K562 (cell line): ENCODE results near the gene ZNF618. TPM values are rescaled to one million over a fixed set of nuclear protein-coding genes. Genes with fewer than 3 reads are reported as not detected.

Source experiments
- ATAC-seq: fragments of 200-7000 bp; cut with Tn5 transposase; 3 replicates; pipeline ENCODE4 v1.9.1; 2020; ENCODE audit warnings: moderate library complexity
- BruUV-seq: library from RNA; stranded (reverse); fragments of 400-500 nt; replicated peaks from 2 replicates; lab custom pipeline; 2021; lab: Mats Ljungman, UMichigan
- CTCF ChIA-PET: fragments of 300-600 bp; formaldehyde crosslinking; extraction: SDS; loops from one replicate; lab custom pipeline; 2021; ENCODE audit warnings: low intra/inter-chr PET ratio; lab: Yijun Ruan, JAX
- POLR2A ChIA-PET: fragments of 300-600, 350-650 bp; sonication (Branson Sonifier 250); formaldehyde crosslinking; extraction: SDS; loops from one replicate; lab custom pipeline; 2021; ENCODE audit warnings: antibody characterized with exemption, inconsistent platforms; lab: Yijun Ruan, JAX
- DNase-seq, 4 experiments: peaks; one replicate each; pipeline versions ENCODE4 v3.0.0 to v3.0.0-alpha.2; 2011 to 2018; ENCODE audit warnings: low spot score in 3 of 4, mixed read lengths in 3 of 4; ENCODE audit errors: extremely low read depth in 1 of 4
- FAIRE-seq: peaks from 2 replicates; lab custom pipeline; 2011; peaks lifted over from hg19 to GRCh38; lab: Jason Lieb, UNC
- H2AFZ ChIP-seq: 2 replicates; pipeline ENCODE4 v1.6.0; 2011; ENCODE audit warnings: low read depth, low read length, control low read depth, inconsistent platforms
- H3K27ac ChIP-seq: fragments of 200-600 bp; 3 replicates; pipeline ENCODE4 v1.8.0; 2011; ENCODE audit warnings: low read depth, mild to moderate bottlenecking, control low read depth, inconsistent platforms, low read length, moderate library complexity, mixed read lengths; ENCODE audit errors: extremely low read depth
- H3K27me3 ChIP-seq, 2 experiments: fragments of 300-600 bp in 1 of 2; 2 replicates in 1 of 2; 3 replicates in 1 of 2; pipeline versions ENCODE4 v1.6.0 to v1.8.0; 2011; ENCODE audit warnings: inconsistent platforms in 2 of 2, low read length in 2 of 2, mild to moderate bottlenecking in 1 of 2, mixed read lengths in 1 of 2, moderate library complexity in 1 of 2; ENCODE audit not compliant: control insufficient read depth in 2 of 2, insufficient read depth in 2 of 2
- H3K36me3 ChIP-seq: fragments of 300-600 bp; 3 replicates; pipeline ENCODE4 v1.8.0; 2011; ENCODE audit warnings: mild to moderate bottlenecking, low read length, inconsistent platforms; ENCODE audit not compliant: control insufficient read depth, insufficient read depth
- H3K4me1 ChIP-seq, 2 experiments: fragments of 200-600 bp in 1 of 2; replicated peaks in 1 of 2; 2 replicates in 1 of 2; 3 replicates in 1 of 2; pipeline versions ENCODE4 v1.5.1 to v1.8.0; 2011; ENCODE audit warnings: inconsistent platforms in 2 of 2, low read length in 2 of 2, mild to moderate bottlenecking in 1 of 2, mixed read lengths in 1 of 2, moderate library complexity in 1 of 2; ENCODE audit not compliant: control insufficient read depth in 2 of 2, insufficient read depth in 2 of 2
- H3K4me2 ChIP-seq: 2 replicates; pipeline ENCODE4 v1.6.1; 2011; ENCODE audit warnings: low read length, control low read depth, inconsistent platforms, mixed read lengths; ENCODE audit not compliant: insufficient read depth
- H3K4me3 ChIP-seq: fragments of 200-600 bp; sonication (generic), shearing (Covaris generic); 2 replicates; pipeline ENCODE4 v1.5.1; 2016; ENCODE audit warnings: control low read depth, inconsistent platforms
- H3K79me2 ChIP-seq: fragments of 200-600 bp; 3 replicates; pipeline ENCODE4 v1.8.0; 2011; ENCODE audit warnings: low read length, inconsistent platforms; ENCODE audit not compliant: control insufficient read depth, insufficient read depth
- H3K9ac ChIP-seq, 2 experiments: 2 replicates each; pipeline versions ENCODE4 v1.6.0 to v1.6.1; 2011; ENCODE audit warnings: low read depth in 2 of 2, low read length in 2 of 2, control low read depth in 1 of 2, inconsistent platforms in 1 of 2, mild to moderate bottlenecking in 1 of 2, mixed read lengths in 1 of 2; ENCODE audit not compliant: insufficient read depth in 1 of 2
- H3K9me1 ChIP-seq: one replicate; pipeline ENCODE4 v1.6.0; 2011; ENCODE audit warnings: inconsistent platforms, mild to moderate bottlenecking, low read length, moderate library complexity; ENCODE audit not compliant: control insufficient read depth, insufficient read depth
- H3K9me3 ChIP-seq: replicated peaks from 2 replicates; pipeline ENCODE4 v1.5.1; 2011; ENCODE audit warnings: low read depth, low read length, inconsistent platforms; ENCODE audit not compliant: control insufficient read depth, insufficient read depth
- H4K20me1 ChIP-seq: replicated peaks from 2 replicates; pipeline ENCODE4 v1.6.1; 2011; ENCODE audit warnings: low read length, inconsistent platforms, mixed read lengths; ENCODE audit not compliant: control insufficient read depth, insufficient read depth
- ARID2 ChIP-seq: fragments of 450-650 bp; IDR thresholded peaks from 2 replicates; pipeline ENCODE4 v1.6.1; 2017; ENCODE audit warnings: antibody characterized with exemption, mild to moderate bottlenecking
- BCL6 ChIP-seq: fragments of 250-450 bp; sonication (Bioruptor Pico); IDR thresholded peaks from 2 replicates; pipeline ENCODE4 v1.4.0; 2020
- BCOR ChIP-seq: fragments of 450-650 bp; IDR thresholded peaks from 2 replicates; pipeline ENCODE4 v1.6.1; 2016
- C11orf30 ChIP-seq: fragments of 450-650 bp; IDR thresholded peaks from 2 replicates; pipeline ENCODE4 v1.6.1; 2016; ENCODE audit warnings: low read depth, mild to moderate bottlenecking
- CBX8 ChIP-seq: fragments of 200-600 bp; sonication (generic); IDR thresholded peaks from 2 replicates; pipeline ENCODE4 v1.6.1; 2012; ENCODE audit warnings: borderline replicate concordance, mixed run types, low read depth, mild to moderate bottlenecking, moderate library complexity, mixed read lengths, low read length, control low read depth, inconsistent platforms; ENCODE audit not compliant: poor library complexity, severe bottlenecking; ENCODE audit errors: extremely low read depth
- CGGBP1 ChIP-seq: fragments of 250-450 bp; sonication (Bioruptor Pico); IDR thresholded peaks from 2 replicates; pipeline ENCODE4 v1.9.0; 2021; ENCODE audit warnings: mild to moderate bottlenecking
- FOXP1 ChIP-seq: sonication (generic); formaldehyde crosslinking; IDR thresholded peaks from 2 replicates; pipeline ENCODE4 v1.8.0; 2022; ENCODE audit warnings: mild to moderate bottlenecking, missing genetic modification reagents
- HMGN3 ChIP-seq: IDR thresholded peaks from 2 replicates; pipeline ENCODE4 v1.6.1; 2011; ENCODE audit warnings: borderline replicate concordance, low read depth, mild to moderate bottlenecking, mixed read lengths, low read length; ENCODE audit not compliant: insufficient read length; ENCODE audit errors: extremely low read depth
- NEUROD1 ChIP-seq: fragments of 150-350 bp; IDR thresholded peaks from 2 replicates; pipeline ENCODE4 v1.6.1; 2014; ENCODE audit warnings: borderline replicate concordance, low read length, low read depth; ENCODE audit not compliant: partially characterized antibody
- POLR2B ChIP-seq: fragments of 450-650 bp; IDR thresholded peaks from 2 replicates; pipeline ENCODE4 v1.6.1; 2018; ENCODE audit warnings: low read depth; ENCODE audit not compliant: partially characterized antibody
- SLC30A9 ChIP-seq: fragments of 250-450 bp; sonication (Bioruptor Pico); IDR thresholded peaks from 2 replicates; pipeline ENCODE4 v1.8.0; 2022; ENCODE audit warnings: mild to moderate bottlenecking, moderate library complexity
- TAF7 ChIP-seq: fragments of 450-650 bp; IDR thresholded peaks from 2 replicates; pipeline ENCODE4 v1.6.1; 2016; ENCODE audit warnings: missing genetic modification characterization, missing compliant biosample characterization
- XRCC5 ChIP-seq: fragments of 200-400 bp; formaldehyde crosslinking; IDR thresholded peaks from 2 replicates; pipeline ENCODE4 v1.6.1; 2017; ENCODE audit warnings: low read depth, mild to moderate bottlenecking, low read length
- ZEB2 ChIP-seq: fragments of 450-650 bp; IDR thresholded peaks from 2 replicates; pipeline ENCODE4 v1.6.1; 2016
- WGBS: fragments of 100-300 bp; shearing (Covaris generic); methylation state at CpG from one replicate; pipeline ENCODE4 v1.1.6; 2016; ENCODE audit warnings: low coverage, mixed read lengths; ENCODE audit not compliant: insufficient coverage; ENCODE audit errors: missing lambda C conversion rate; 5-methylcytosine and 5-hydroxymethylcytosine counted together
- in situ Hi-C: fragments of 300-500 bp; cut with MboI; formaldehyde crosslinking; loops from 4 replicates; pipeline ENCODE4 v1.15.0; 2018; ENCODE audit warnings: inconsistent platforms, mixed read lengths
- intact Hi-C: fragments of 100-400 bp; cut with micrococcal nuclease; formaldehyde crosslinking; loops from 2 replicates; pipeline ENCODE4 v1.14.2; 2022
- polyA plus RNA-seq, 8 experiments: library from polyadenylated mRNA; depleted of rRNA in 4 of 8; stranded (reverse) in 5 of 8; unstranded in 3 of 8; fragments of >200 nt; fragmentation: Nextera tagmentation in 2 of 8; fragmentation: Illumina TruSeq in 1 of 8; extraction: Ambion mirVana in 2 of 8; extraction: Trizol in 1 of 8; gene quantifications; 2 replicates each; pipeline versions ENCODE4 v1.2.1 to v1.2.3, GENCODE V29; 2011 to 2014; ENCODE audit warnings: inconsistent platforms in 1 of 8, missing spikeins in 1 of 8
- total RNA-seq, 7 experiments: library from RNA; depleted of rRNA in 6 of 7; stranded (reverse); fragments of >200 nt in 6 of 7; fragmentation: Illumina TruSeq in 2 of 7; extraction: Trizol in 2 of 7; gene quantifications; 2 replicates each; pipeline versions ENCODE4 v1.2.1 to v1.2.3, GENCODE V29; 2011 to 2021; ENCODE audit warnings: low replicate concordance in 1 of 7

ZNF618 gene
- total and polyA plus RNA-seq, 9 of the 15 experiments (the other 6 are each of a cell fraction or from before 2014, with no cell fraction given) = 0.08 to 13.7 (median 3.4) TPM

DNA sequence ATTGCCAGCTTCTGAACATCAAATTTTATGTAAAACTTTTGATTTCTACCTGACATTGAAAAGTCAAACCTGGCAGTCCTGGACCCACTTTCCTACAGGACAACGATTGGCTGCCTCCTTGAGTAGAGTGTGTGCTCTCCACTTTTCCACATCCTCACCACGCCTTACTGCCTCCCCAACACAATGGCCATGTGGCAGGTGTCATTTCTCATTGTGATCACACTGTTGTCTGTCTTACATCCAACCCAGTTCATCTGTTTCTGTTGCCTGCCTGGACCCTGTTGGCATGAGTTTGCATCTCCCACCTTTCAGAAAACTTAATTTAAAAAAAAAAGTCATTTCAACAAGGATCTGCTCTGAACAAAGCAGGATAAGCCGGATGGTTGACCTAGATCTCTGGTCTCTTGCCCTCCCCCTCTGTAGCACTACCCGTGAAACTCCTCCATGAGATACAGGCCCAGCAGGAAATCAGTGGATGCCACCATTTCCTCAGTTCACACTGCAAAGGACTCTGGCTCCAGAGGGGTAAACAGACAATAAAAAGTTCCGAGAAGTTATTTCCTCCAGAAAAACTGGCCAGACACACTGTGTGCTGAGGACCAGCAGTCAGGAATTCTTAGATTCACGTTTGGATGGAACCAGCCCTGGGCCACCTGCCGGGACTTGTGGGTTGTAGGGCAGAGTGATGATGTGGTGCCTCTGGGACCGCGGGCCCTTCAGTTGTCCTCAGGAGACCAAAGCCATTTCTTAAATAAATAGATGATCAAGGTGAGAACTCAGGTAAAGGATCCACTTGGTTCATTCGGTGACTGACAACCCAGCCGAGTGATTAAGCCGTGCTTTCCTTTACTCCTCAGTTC lies 153.4 kb downstream of the ZNF618 start:
- no peaks in the 10 kb centered on the region for H3K27me3 ChIP-seq
- CTCF ChIA-PET = no interaction called here
- no peak overlapping the region for H3K4me2 ChIP-seq
- 55% methylated on average over 12 of the region's 12 CpGs for WGBS
- TF ChIP-seq C11orf30 = no peak
- no peak for TF ChIP-seq BCL6 (CRISPR knock-in tag)
- no peak for TF ChIP-seq NEUROD1
- TF ChIP-seq XRCC5 = no peak
- TF ChIP-seq ZEB2 = no peak
- TF ChIP-seq CBX8 = no peak
- TF ChIP-seq ARID2 = no peak
- TF ChIP-seq BCOR = no peak
- no peak for TF ChIP-seq FOXP1 (CRISPR knock-in tag)
- TF ChIP-seq CGGBP1 (CRISPR knock-in tag) = no peak
- no peak for TF ChIP-seq TAF7 (tag)
- TF ChIP-seq SLC30A9 (CRISPR knock-in tag) = no peak
- TF ChIP-seq POLR2B = no peak
- no peak for TF ChIP-seq HMGN3
- TF ChIP-seq, all 486 proteins: peak for 0
- no peaks in the 10 kb centered on the region for H3K79me2 ChIP-seq
- no peak overlapping the region for H3K27ac ChIP-seq
- no peak for ATAC-seq
- H4K20me1 ChIP-seq = peaks cover 3% of the 10 kb centered on the region; the same call in 1 of the 2 replicates
- no peak overlapping the region for H2AFZ ChIP-seq
- no TSS peak for BruUV-seq
- no peak overlapping the region for H3K4me3 ChIP-seq
- H3K4me1 ChIP-seq = peaks cover 0 to 3% of the 10 kb centered on the region in 2 experiments; a peak in 2 of 5 replicates
- FAIRE-seq = no peak
- no peak for DNase-seq
- no peak overlapping the region for H3K9ac ChIP-seq
- in situ Hi-C loops (no loop called here), intact Hi-C loops (loop anchor here (5.0 kb wide), 2 partner anchors 222 to 292 kb away; no protein-coding TSS in a partner anchor)
- POLR2A ChIA-PET = no interaction called here
- H3K9me1 ChIP-seq = peaks cover 7% of the 10 kb centered on the region
- H3K36me3 ChIP-seq = peaks cover 3% of the 10 kb centered on the region; the same call in 1 of the 3 replicates
- H3K9me3 ChIP-seq = no peaks in the 10 kb centered on the region
